ACHN (cell line): ENCODE results near the gene IL17B.

Experiments used
- DNase-seq: peaks from one replicate; pipeline ENCODE4 v3.0.0-alpha.2; 2015
- in situ Hi-C: cut with HindIII; loops from 2 replicates; pipeline ENCODE4 v1.10.0; 2017; ENCODE audit warnings: low sequenced_read_pairs, low pct_ligation_motif_present, low pct_unique_long_range_greater_than_20kb

Gene IL17B

GRCh38 chr5:149345147-149345891 lies 33.8 kb downstream of the IL17B start, which contains the start of gene GRPEL2:
Gene GRPEL2, plus strand, starts transcription at chr5:149345499. Its CDS starts 41 bp downstream, at chr5:149345540.
- peak; percentile 95 for DNase-seq
- in situ Hi-C loops, result no loop called here

GRCh38 chr5:149344151-149344550 lies 34.9 kb downstream of the IL17B start:
- in situ Hi-C loops, result no loop called here

GRCh38 chr5:149341876-149342275 lies 37.2 kb downstream of the IL17B start:
- peak; percentile 19 for DNase-seq
- in situ Hi-C loops, result no loop called here

More at GRCh38 chr5:149344151-149344550, 34.9 kb downstream of the IL17B start:
- no peak for DNase-seq

GRCh38 chr5:149340920-149341319 lies 38.2 kb downstream of the IL17B start:
- no peak for DNase-seq
- in situ Hi-C loops, result no loop called here

GRCh38 chr5:149338364-149338763 lies 40.7 kb downstream of the IL17B start:
- in situ Hi-C loops, result no loop called here
- DNase-seq, result no peak

GRCh38 chr5:149337736-149338135 lies 41.4 kb downstream of the IL17B start:
- DNase-seq, result no peak
- in situ Hi-C loops, result no loop called here

- no peak for DNase-seq
- in situ Hi-C loops, result no loop called here
These were observed 45.2 kb downstream of the IL17B start for GRCh38 chr5:149333711-149334443.

GRCh38 chr5:149328177-149328576 lies 50.9 kb downstream of the IL17B start:
- no peak for DNase-seq
- in situ Hi-C loops, result no loop called here

- in situ Hi-C loops, result no loop called here
- no peak for DNase-seq
These were observed 52.5 kb downstream of the IL17B start for GRCh38 chr5:149326611-149327010.

- no peak for DNase-seq
- in situ Hi-C loops, result no loop called here
These were observed 53.2 kb downstream of the IL17B start for GRCh38 chr5:149325894-149326293.

- DNase-seq, result no peak
- in situ Hi-C loops, result no loop called here
These were observed 53.8 kb downstream of the IL17B start for GRCh38 chr5:149325166-149325735.

- DNase-seq, result no peak
- in situ Hi-C loops, result no loop called here
These were observed 54.5 kb downstream of the IL17B start for GRCh38 chr5:149324641-149325040.
